Activated naive CD4-positive, alpha-beta T cell treated with anti-CD3 and anti-CD28 coated beads for 36 hours (primary cell): ENCODE results near the gene DHX30. TPM values are rescaled to one million over a fixed set of nuclear protein-coding genes. Genes with fewer than 3 reads are reported as not detected.
"Not testable (repeated sequence)": the region's sequence is repeated elsewhere in the genome, so short reads cannot be mapped to it uniquely, and the experiment has no call there.

Experiments
- CTCF ChIA-PET: fragments of 350-600 bp; sonication (Branson Sonifier 250); formaldehyde crosslinking; loops from one replicate; lab custom pipeline; 2021; ENCODE audit warnings: antibody characterized with exemption; lab: Charles Lee
- DNase-seq: peaks from one replicate; pipeline ENCODE4 v3.0.0-alpha.2; 2020
- H3K27ac Mint-ChIP-seq: one replicate; pipeline ENCODE4 v1.8.0; 2021; ENCODE audit warnings: mild to moderate bottlenecking, mixed read lengths
- H3K27me3 Mint-ChIP-seq: one replicate; pipeline ENCODE4 v1.8.0; 2021; ENCODE audit warnings: low read depth, mixed read lengths
- H3K36me3 Mint-ChIP-seq: one replicate; pipeline ENCODE4 v1.8.0; 2021; ENCODE audit warnings: low read depth, mixed read lengths
- H3K4me1 Mint-ChIP-seq: one replicate; pipeline ENCODE4 v1.8.0; 2021; ENCODE audit warnings: low read depth, mixed read lengths
- H3K4me3 Mint-ChIP-seq: one replicate; pipeline ENCODE4 v1.8.0; 2021; ENCODE audit warnings: mild to moderate bottlenecking, moderate library complexity, mixed read lengths
- H3K9me3 Mint-ChIP-seq: one replicate; pipeline ENCODE4 v1.8.0; 2021; ENCODE audit warnings: mixed read lengths
- intact Hi-C: fragments of 100-400 bp; cut with micrococcal nuclease; formaldehyde crosslinking; loops from one replicate; pipeline ENCODE4 v1.15.1; 2023
- total RNA-seq, 2 experiments: library from RNA; stranded (reverse); gene quantifications; one replicate each; pipeline ENCODE4 v1.2.3, GENCODE V29; 2021

Gene DHX30
- total RNA-seq, 2 experiments from 2014 or later = 65.6 to 69.9 TPM

DNA sequence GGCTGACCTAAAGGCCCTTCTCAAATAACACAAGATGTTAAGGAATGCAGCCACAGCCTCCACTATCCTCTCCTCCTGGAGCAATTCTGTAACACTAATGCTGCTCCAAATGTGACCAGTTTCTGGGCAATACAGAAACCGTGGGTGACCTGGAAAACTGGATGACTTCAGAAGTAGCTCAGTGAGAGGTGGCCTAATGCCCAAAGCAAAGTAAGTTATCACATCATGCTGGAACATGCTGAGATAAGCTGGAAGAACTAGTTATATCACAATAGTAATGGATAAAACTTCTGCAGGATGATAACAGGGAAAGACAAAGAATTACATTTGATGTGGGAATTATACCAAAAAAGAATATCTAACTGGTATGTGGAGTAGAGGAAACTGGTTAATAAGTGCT lies 72.0 kb downstream of the DHX30 start:
- DNase-seq = no peak
- no peak overlapping the region for H3K27ac Mint-ChIP-seq
- peaks cover 4% of the 10 kb centered on the region for H3K36me3 Mint-ChIP-seq
- no peak overlapping the region for H3K4me3 Mint-ChIP-seq
- intact Hi-C loops = no loop called here
- no peaks in the 10 kb centered on the region for H3K4me1 Mint-ChIP-seq
- H3K27me3 Mint-ChIP-seq = no peaks in the 10 kb centered on the region
- no peaks in the 10 kb centered on the region for H3K9me3 Mint-ChIP-seq
- CTCF ChIA-PET = no interaction called here

DNA sequence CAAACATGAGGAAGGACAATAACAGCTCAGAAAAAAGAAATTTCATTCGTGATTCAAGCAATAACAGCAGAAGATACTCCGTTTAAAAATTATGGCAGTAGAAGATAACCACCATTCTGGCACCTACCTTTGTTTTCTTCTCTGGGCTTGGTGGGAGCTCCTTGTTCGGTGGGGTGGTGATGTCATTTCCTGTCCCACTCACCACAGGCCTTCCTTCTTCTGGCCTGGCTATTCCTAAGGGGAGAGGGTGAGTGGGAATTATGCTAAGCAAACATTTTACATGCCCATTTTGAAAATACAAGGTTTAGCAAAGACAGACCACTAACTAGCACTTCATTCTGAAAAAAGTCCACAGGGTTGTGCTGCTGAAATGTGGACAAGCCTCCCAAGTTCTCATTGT lies 74.4 kb downstream of the DHX30 start:
- Mint-ChIP-seq H3K36me3 (no peaks in the 10 kb centered on the region), H3K4me1 (no peaks in the 10 kb centered on the region), H3K27me3 (no peaks in the 10 kb centered on the region), H3K9me3 (no peaks in the 10 kb centered on the region), H3K4me3 (no peak overlapping the region), H3K27ac (no peak overlapping the region)
- intact Hi-C loops = no loop called here
- CTCF ChIA-PET = interaction anchor here (0.6 to 1.3 kb wide), 3 partner anchors 113 to 525 kb away, joined by 3 to 4 read pairs (median 3); no protein-coding TSS in a partner anchor
- DNase-seq = no peak

DNA sequence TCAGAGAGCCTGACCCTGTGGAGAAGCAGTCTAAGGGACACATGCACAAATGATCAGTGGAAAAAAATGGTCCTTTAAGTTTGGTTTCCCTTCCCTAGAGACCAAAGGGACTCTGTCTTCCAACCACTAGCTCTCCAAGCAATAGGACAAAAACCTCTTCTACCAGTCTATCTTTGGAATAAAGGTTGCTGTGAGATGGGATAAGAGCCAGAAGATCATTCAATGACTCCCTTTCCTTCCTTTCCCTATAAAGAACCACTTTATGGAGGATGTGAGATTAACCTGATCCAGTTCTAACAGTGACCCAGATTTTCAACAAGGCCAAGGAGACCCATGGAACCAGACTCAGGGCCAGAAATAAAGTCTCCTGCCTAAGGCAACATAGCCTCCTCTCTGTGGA lies 74.8 kb downstream of the DHX30 start:
- H3K9me3 Mint-ChIP-seq = no peaks in the 10 kb centered on the region
- CTCF ChIA-PET = interaction anchor here (0.6 to 1.3 kb wide), 2 partner anchors 112 to 524 kb away, joined by 3 read pairs; no protein-coding TSS in a partner anchor
- no peaks in the 10 kb centered on the region for H3K4me1 Mint-ChIP-seq
- intact Hi-C loops = no loop called here
- DNase-seq = no peak
- H3K36me3 Mint-ChIP-seq = no peaks in the 10 kb centered on the region
- no peak overlapping the region for H3K27ac Mint-ChIP-seq
- H3K27me3 Mint-ChIP-seq = no peaks in the 10 kb centered on the region
- no peak overlapping the region for H3K4me3 Mint-ChIP-seq

DNA sequence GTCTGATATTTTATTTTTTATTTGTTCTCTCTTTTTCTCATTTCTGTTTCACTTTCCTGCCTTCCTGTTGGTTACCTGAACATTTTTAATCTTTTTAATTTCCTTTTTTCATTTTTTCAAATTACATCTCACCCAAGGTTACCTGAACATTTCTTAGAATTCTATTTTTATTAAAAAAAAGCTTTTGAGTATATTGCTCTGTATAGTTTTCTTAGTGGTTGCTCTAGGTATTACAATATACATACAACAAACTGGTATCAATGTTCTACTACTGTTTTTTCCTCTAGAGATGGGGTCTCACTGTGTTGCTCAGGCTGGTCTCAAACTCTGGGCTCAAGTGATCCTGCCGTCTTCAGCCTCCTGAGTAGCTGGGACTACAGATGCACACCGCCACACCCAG lies 79.4 kb downstream of the DHX30 start:
- Mint-ChIP-seq H3K4me1 (no peaks in the 10 kb centered on the region), H3K9me3 (no peaks in the 10 kb centered on the region), H3K36me3 (peaks cover 4% of the 10 kb centered on the region), H3K27ac (no peak overlapping the region), H3K4me3 (no peak overlapping the region), H3K27me3 (no peaks in the 10 kb centered on the region)
- intact Hi-C loops = no loop called here
- no peak for DNase-seq
- CTCF ChIA-PET = interaction anchor here (0.7 to 1.7 kb wide), 4 partner anchors 9 to 108 kb away, joined by 3 to 8 read pairs (median 6); no protein-coding TSS in a partner anchor

DNA sequence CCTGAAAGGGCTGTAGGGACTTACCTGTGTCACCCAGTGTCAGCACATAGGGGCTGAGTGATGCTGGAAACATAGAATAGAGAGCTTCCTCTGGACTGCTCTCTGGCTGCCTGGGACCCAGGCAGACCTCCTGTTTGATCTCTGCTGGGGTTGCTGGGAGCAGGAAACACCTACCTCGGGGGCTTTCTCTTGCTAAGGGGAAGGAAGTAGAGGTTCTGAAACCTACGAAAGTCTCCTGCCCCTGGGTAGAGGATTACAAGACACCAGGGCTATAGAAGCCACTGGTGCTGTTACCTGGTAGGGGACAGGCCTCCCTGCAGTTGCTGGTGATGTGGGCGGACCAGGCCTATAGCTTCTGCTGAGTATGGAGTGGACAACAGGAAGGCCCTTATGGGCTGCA lies 81.7 kb downstream of the DHX30 start:
- Mint-ChIP-seq H3K4me3 (no peak overlapping the region), H3K9me3 (no peaks in the 10 kb centered on the region), H3K4me1 (no peaks in the 10 kb centered on the region), H3K27ac (no peak overlapping the region), H3K36me3 (peaks cover 8% of the 10 kb centered on the region), H3K27me3 (no peaks in the 10 kb centered on the region)
- CTCF ChIA-PET = no interaction called here
- intact Hi-C loops = no loop called here
- DNase-seq = no peak

DNA sequence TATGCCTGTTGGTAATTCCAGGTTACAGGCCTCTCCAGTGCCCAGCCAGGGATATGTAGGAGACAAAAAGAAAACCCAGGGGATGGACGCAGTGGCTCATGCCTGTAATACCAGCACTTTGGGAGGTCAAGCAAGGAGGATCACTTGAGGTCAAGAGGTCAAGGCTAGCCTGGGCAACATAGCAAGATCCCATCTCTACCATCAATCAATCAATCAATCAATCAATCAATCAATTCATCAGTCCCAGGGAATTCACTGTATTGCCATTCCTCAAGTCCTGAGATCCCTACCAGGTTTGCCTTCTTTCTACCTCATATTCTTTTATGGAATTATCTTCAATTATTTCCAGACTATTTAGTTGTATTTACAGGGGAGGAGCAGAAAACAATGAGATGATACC lies 82.2 kb downstream of the DHX30 start:
- no peaks in the 10 kb centered on the region for H3K9me3 Mint-ChIP-seq
- no peak for DNase-seq
- no peak overlapping the region for H3K27ac Mint-ChIP-seq
- no peaks in the 10 kb centered on the region for H3K27me3 Mint-ChIP-seq
- H3K4me3 Mint-ChIP-seq = no peak overlapping the region
- intact Hi-C loops = no loop called here
- CTCF ChIA-PET = no interaction called here
- H3K4me1 Mint-ChIP-seq = no peaks in the 10 kb centered on the region
- peaks cover 8% of the 10 kb centered on the region for H3K36me3 Mint-ChIP-seq

DNA sequence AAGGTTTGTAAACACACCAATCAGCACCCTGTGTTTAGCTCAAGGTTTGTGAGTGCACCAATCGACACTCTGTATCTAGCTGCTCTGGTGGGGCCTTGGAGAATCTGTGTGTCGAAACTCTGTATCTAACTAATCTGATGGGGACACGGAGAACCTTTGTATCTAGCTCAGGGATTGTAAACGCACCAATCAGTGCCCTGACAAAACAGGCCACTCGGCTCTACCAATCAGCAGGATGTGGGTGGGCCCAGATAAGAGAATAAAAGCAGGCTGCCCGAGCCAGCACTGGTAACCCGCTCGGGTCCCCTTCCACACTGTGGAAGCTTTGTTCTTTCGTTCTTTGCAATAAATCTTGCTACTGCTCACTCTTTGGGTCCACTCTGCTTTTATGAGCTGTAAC lies 85.1 kb downstream of the DHX30 start:
- CTCF ChIA-PET, H3K9me3 Mint-ChIP-seq, H3K4me1 Mint-ChIP-seq, H3K27me3 Mint-ChIP-seq, H3K4me3 Mint-ChIP-seq, intact Hi-C loops, DNase-seq, H3K27ac Mint-ChIP-seq: not testable (repeated sequence)
- H3K36me3 Mint-ChIP-seq = peaks cover 12% of the 10 kb centered on the region

DNA sequence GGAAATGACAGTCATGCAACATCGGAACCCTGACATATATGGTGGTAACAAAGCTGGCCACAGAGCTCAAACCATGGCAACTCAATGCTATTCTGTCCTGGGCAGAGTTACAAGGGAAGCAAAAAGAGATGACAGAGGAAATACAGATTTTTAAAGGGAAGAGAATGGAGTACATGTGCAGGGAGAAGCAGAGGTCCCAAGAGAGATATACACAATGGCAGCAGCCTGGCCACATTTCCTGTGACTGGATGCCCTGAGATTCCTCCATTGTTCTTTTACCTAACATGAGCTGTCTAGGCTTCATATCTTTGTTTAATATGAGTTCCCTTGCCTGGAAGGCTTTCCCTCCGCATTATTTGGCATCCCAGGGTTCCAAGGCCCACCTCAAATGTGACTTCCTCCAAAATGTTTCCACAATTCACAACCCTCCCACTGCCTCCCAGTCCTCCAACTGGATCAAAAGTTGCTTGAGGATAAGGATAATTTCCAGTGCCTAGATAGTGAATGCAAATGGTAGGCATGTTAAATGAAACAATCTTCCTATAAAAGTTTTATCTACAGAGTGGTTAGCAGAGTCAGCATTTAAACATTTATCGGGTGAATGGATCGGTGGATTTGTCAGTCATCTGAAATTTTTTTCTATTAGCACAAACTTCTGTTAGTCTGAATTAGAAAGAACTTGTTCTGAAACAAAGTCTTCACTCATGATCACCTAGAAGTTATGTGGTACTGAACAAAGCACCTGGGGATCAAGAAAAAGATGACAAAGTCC lies 86.2 kb downstream of the DHX30 start:
- Mint-ChIP-seq H3K27ac (no peak overlapping the region), H3K9me3 (no peaks in the 10 kb centered on the region), H3K27me3 (no peaks in the 10 kb centered on the region), H3K36me3 (peaks cover 10% of the 10 kb centered on the region), H3K4me3 (no peak overlapping the region), H3K4me1 (no peaks in the 10 kb centered on the region)
- no peak for DNase-seq
- CTCF ChIA-PET = interaction anchor here (1.1 kb wide), 1 partner anchor 100 kb away, joined by 4 read pairs; no protein-coding TSS in a partner anchor
- intact Hi-C loops = no loop called here

DNA sequence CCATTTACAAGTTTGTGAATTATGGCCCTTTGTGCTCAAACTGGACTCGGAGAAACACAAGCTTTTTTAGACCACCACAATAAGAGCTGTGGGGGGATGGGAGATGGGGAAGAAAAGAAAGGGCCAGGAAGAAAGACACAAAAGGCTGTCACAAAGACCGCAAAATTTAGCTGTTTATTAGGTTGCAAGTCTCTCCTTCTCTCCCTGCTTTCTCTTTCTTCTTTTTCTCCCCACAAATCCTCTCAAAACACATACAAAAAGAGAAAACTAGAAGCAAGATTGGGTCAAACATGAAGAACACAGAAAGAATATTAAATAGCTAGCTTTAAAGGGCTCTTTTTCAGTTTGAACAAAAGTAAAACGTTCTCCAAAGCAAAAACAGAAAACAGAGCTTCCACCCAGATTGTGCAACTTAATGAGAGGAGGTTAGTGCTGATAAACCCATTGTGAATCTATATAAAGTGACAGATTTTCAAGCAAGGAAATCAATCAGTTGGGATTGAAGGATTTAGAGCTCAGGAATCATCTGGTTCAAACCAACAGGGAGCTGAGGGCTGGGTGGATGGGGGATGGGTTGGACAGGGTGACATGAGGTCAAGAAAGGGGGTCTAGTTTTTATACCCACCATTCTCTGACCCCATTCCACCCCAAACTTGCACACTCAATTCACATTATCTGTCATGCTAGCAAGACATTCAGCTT lies 87.3 kb downstream of the DHX30 start:
- H3K36me3 Mint-ChIP-seq = peaks cover 10% of the 10 kb centered on the region
- CTCF ChIA-PET = interaction anchor here (1.1 to 2.2 kb wide), 2 partner anchors 9 to 99 kb away, joined by 4 to 8 read pairs; no protein-coding TSS in a partner anchor
- H3K4me1 Mint-ChIP-seq = no peaks in the 10 kb centered on the region
- DNase-seq = no peak
- no peaks in the 10 kb centered on the region for H3K27me3 Mint-ChIP-seq
- no peak overlapping the region for H3K27ac Mint-ChIP-seq
- no peak overlapping the region for H3K4me3 Mint-ChIP-seq
- intact Hi-C loops = loop anchor here (10.0 kb wide), 1 partner anchor 75 kb away; no protein-coding TSS in a partner anchor
- no peaks in the 10 kb centered on the region for H3K9me3 Mint-ChIP-seq

DNA sequence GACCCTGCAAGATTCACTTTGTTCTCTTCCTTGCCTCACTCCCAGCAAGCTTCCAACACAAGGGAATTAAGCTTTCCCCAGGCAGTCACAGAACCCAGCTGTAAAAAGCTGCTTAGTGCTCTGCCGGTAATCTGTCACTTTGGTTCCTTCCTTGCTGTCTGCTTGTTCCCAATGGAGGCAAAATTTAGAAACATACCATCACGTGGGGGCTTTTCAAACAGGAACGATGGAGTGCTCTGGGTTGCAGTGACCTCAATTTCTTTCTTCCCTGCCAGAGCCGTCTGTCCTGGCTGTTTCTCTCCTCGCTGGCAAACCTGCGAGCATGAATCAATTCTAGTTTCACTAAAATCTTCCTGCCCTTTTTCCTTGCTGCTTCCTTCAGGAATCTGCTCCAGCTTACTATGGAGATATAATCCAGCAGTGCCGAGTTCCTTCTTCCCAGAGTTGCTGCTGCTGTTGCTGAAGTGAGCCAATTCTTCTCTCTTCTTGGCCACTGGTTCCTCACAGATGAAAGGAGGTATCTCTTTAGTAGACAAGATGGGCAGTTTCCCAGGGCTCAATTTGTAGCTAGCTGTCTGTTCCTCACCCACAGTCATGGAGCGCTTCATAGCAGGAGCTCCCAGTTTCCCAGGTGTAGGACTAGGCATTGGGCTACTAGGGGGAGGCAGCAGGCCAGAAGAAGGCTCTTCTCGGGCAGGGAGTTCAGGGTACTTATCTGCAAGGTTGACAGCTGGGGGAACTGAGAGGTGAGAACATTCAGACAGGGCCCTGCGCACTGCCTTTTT lies 88.1 kb downstream of the DHX30 start:
- no peaks in the 10 kb centered on the region for H3K27me3 Mint-ChIP-seq
- H3K4me1 Mint-ChIP-seq = no peaks in the 10 kb centered on the region
- CTCF ChIA-PET = interaction anchor here (2.2 kb wide), 1 partner anchor 10 kb away, joined by 8 read pairs; no protein-coding TSS in a partner anchor
- intact Hi-C loops = loop anchor here (10.0 kb wide), 1 partner anchor 74 kb away; no protein-coding TSS in a partner anchor
- no peak overlapping the region for H3K4me3 Mint-ChIP-seq
- DNase-seq = no peak
- H3K36me3 Mint-ChIP-seq = peaks cover 8% of the 10 kb centered on the region
- no peaks in the 10 kb centered on the region for H3K9me3 Mint-ChIP-seq
- H3K27ac Mint-ChIP-seq = no peak overlapping the region

DNA sequence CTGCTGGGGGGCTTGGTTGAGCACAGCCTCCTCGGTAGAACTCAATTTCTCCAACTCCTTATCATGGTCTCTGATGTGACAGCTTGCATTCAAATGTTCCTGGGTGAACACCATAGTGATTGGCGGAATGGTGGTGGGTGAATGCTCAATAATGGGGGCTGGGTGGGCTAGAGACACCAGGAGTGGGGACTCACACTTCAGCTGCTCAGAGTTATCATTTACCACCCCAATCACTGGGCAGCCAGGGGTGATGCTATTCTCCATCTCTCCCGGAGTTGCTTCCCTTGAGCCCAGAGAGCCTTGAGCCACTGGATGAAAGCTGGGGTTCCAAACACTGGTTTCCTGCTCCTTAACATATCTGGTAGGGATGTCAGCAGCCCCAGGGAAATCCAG lies 88.7 kb downstream of the DHX30 start:
- no peak overlapping the region for H3K27ac Mint-ChIP-seq
- no peaks in the 10 kb centered on the region for H3K27me3 Mint-ChIP-seq
- intact Hi-C loops = loop anchor here (10.0 kb wide), 1 partner anchor 73 kb away; no protein-coding TSS in a partner anchor
- H3K9me3 Mint-ChIP-seq = no peaks in the 10 kb centered on the region
- CTCF ChIA-PET = interaction anchor here (2.2 kb wide), 1 partner anchor 10 kb away, joined by 8 read pairs; no protein-coding TSS in a partner anchor
- H3K36me3 Mint-ChIP-seq = peaks cover 8% of the 10 kb centered on the region
- H3K4me1 Mint-ChIP-seq = no peaks in the 10 kb centered on the region
- H3K4me3 Mint-ChIP-seq = no peak overlapping the region
- DNase-seq = no peak
